Vagina (tissue), 2 donors: ENCODE measurements around the gene TM4SF5. TPM values are rescaled to one million over a fixed set of nuclear protein-coding genes. Genes with fewer than 3 reads are reported as not detected.

ENCODE experiments used
- DNase-seq, 2 donors: peaks; one replicate each; pipeline ENCODE4 v3.0.0-alpha.2; 2017; ENCODE audit errors: extremely low spot score in 2 of 2
- H3K27ac ChIP-seq: fragments of 200-600 bp; sonication (generic); one replicate; pipeline ENCODE4 v1.5.1; 2019
- H3K27me3 ChIP-seq: fragments of 200-600 bp; sonication (generic); one replicate; pipeline ENCODE4 v1.5.1; 2019
- H3K36me3 ChIP-seq, 2 donors: fragments of 200-600 bp; sonication (generic); one replicate each; pipeline ENCODE4 v1.5.1; 2017 to 2019
- H3K4me1 ChIP-seq: fragments of 200-600 bp; sonication (generic); one replicate; pipeline ENCODE4 v1.5.1; 2019
- H3K4me3 ChIP-seq, 2 donors: fragments of 200-600 bp; sonication (generic); 1 replicate in 1 of 2; 2 replicates in 1 of 2; pipeline ENCODE4 v1.5.1; 2016 to 2019
- H3K9me3 ChIP-seq: fragments of 200-600 bp; sonication (generic); one replicate; pipeline ENCODE4 v1.5.1; 2019
- CTCF ChIP-seq, 3 experiments: fragments of 450-650 bp in 2 of 3; fragments of 200-600 bp in 1 of 3; sonication (generic) in 1 of 3; IDR thresholded peaks; one replicate each; pipeline ENCODE4 v1.5.1; 2017 to 2019; ENCODE audit warnings: antibody characterized with exemption in 3 of 3, mild to moderate bottlenecking in 2 of 3, moderate library complexity in 2 of 3
- POLR2A ChIP-seq, 2 donors: fragments of 450-650 bp; IDR thresholded peaks; one replicate each; pipeline ENCODE4 v1.6.1; 2017; ENCODE audit warnings: antibody characterized with exemption in 2 of 2, mild to moderate bottlenecking in 2 of 2, moderate library complexity in 2 of 2
- POLR2AphosphoS5 ChIP-seq, 2 donors: sonication (generic); formaldehyde crosslinking; IDR thresholded peaks; one replicate each; pipeline ENCODE4 v1.9.0; 2017; ENCODE audit warnings: antibody characterized with exemption in 2 of 2, mild to moderate bottlenecking in 2 of 2, low read depth in 1 of 2; ENCODE audit not compliant: insufficient read depth in 1 of 2
- intact Hi-C: fragments of 100-400 bp; cut with DNase I; formaldehyde crosslinking; loops from one replicate; pipeline ENCODE4 v1.15.1; 2023
- total RNA-seq: library from RNA; depleted of rRNA; stranded (reverse); fragments of >200 nt; gene quantifications from one replicate; pipeline ENCODE4 v1.2.3, GENCODE V29; 2016

Gene TM4SF5
- total RNA-seq, 1 donor from 2014 or later = not detected

GRCh38 chr17:4748686-4749085 is 23.0 kb upstream of the TM4SF5 start:
- TF ChIP-seq POLR2A (IDR thresholded peaks at IDR 0.05) (no peak), POLR2AphosphoS5 (IDR thresholded peaks at IDR 0.05; ENCODE audit: insufficient read depth in 1 of 2, low read depth in 1 of 2) (no peak), CTCF (IDR thresholded peaks at IDR 0.05) (no peak)
- Histone ChIP-seq H3K36me3 (no peaks in the 10 kb centered on the region), H3K27me3 (peaks cover 4% of the 10 kb centered on the region), H3K9me3 (no peaks in the 10 kb centered on the region), H3K27ac (no peak overlapping the region), H3K4me1 (peaks cover 10% of the 10 kb centered on the region), H3K4me3 (no peak overlapping the region)
- DNase-seq = no peak
- intact Hi-C loops = no loop called here

GRCh38 chr17:4750606-4751005 is 21.1 kb upstream of the TM4SF5 start:
- Histone ChIP-seq H3K9me3 (no peaks in the 10 kb centered on the region), H3K36me3 (no peaks in the 10 kb centered on the region), H3K4me1 (peaks cover 2% of the 10 kb centered on the region), H3K27ac (no peak overlapping the region), H3K4me3 (no peak overlapping the region), H3K27me3 (peaks cover 2% of the 10 kb centered on the region)
- intact Hi-C loops = no loop called here
- DNase-seq = no peak
- TF ChIP-seq POLR2AphosphoS5 (IDR thresholded peaks at IDR 0.05; ENCODE audit: insufficient read depth in 1 of 2, low read depth in 1 of 2) (no peak), POLR2A (IDR thresholded peaks at IDR 0.05) (no peak), CTCF (IDR thresholded peaks at IDR 0.05) (no peak)

DNA sequence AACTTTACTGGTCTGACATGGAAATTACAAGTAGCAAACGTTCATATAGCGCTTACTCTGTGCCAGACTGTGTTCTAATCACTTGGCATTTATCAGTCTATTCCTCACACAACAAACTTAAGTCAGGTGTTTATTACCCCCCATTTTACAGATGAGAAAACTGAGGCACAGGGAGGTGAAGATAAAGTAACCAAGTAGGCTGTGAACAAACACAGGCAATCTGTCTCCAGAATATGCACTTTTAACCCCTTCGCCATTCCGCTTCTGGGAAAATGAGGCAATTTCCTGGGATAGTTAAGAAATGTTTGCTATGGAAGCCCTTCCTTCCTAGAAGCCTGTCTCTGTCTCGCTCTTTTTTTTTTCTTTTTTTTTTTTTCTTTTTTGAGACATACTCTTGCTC is 19.8 kb upstream of the TM4SF5 start:
- Histone ChIP-seq H3K4me1 (no peaks in the 10 kb centered on the region), H3K36me3 (no peaks in the 10 kb centered on the region), H3K4me3 (no peak overlapping the region), H3K9me3 (no peaks in the 10 kb centered on the region), H3K27ac (no peak overlapping the region), H3K27me3 (no peaks in the 10 kb centered on the region)
- TF ChIP-seq POLR2AphosphoS5 (IDR thresholded peaks at IDR 0.05; ENCODE audit: insufficient read depth in 1 of 2, low read depth in 1 of 2) (no peak), CTCF (IDR thresholded peaks at IDR 0.05) (no peak), POLR2A (IDR thresholded peaks at IDR 0.05) (no peak)
- no peak for DNase-seq
- intact Hi-C loops = no loop called here

DNA sequence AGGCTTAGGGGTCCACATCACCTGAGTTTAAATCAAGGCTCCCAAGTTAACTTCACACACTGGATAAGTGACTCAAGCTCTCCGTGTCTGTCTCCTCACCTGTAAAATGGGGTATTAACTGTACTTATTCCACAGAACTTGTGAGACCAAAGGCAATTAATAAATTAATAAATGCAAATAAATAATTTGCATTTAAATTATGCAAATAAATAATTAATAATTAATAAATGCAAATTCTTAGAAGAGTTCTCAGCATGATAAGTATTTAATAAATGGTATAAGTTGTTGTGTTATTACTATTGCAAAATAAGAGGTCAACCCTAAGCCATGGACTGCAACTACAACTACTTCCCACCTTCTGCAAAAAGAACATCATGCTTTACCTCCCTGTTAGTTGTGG is 18.3 kb upstream of the TM4SF5 start:
- TF ChIP-seq CTCF (IDR thresholded peaks at IDR 0.05) (no peak), POLR2AphosphoS5 (IDR thresholded peaks at IDR 0.05; ENCODE audit: insufficient read depth in 1 of 2, low read depth in 1 of 2) (no peak), POLR2A (IDR thresholded peaks at IDR 0.05) (no peak)
- H3K4me1 ChIP-seq = no peaks in the 10 kb centered on the region
- no peak for DNase-seq
- no peaks in the 10 kb centered on the region for H3K9me3 ChIP-seq
- no peak overlapping the region for H3K27ac ChIP-seq
- intact Hi-C loops = no loop called here
- H3K4me3 ChIP-seq = no peak overlapping the region
- H3K27me3 ChIP-seq = no peaks in the 10 kb centered on the region
- H3K36me3 ChIP-seq = no peaks in the 10 kb centered on the region

- intact Hi-C loops = no loop called here
- no peaks in the 10 kb centered on the region for H3K4me1 ChIP-seq
- no peaks in the 10 kb centered on the region for H3K9me3 ChIP-seq
- H3K27ac ChIP-seq = no peak overlapping the region
- no peak overlapping the region for H3K4me3 ChIP-seq
- TF ChIP-seq CTCF (IDR thresholded peaks at IDR 0.05) (no peak), POLR2AphosphoS5 (IDR thresholded peaks at IDR 0.05; ENCODE audit: insufficient read depth in 1 of 2, low read depth in 1 of 2) (no peak)
- no peaks in the 10 kb centered on the region for H3K27me3 ChIP-seq
- no peaks in the 10 kb centered on the region for H3K36me3 ChIP-seq
- no peak for DNase-seq
These were observed 11.9 kb upstream of the TM4SF5 start for GRCh38 chr17:4759776-4760236.
